WTC11 (cell line): ENCODE measurements around the gene CADM1.

Experiments
- CTCF ChIP-seq: fragments of 200-600 bp; IDR thresholded peaks from 2 replicates; pipeline ENCODE4 v1.8.0; 2022; ENCODE audit warnings: antibody characterized with exemption
- FOXP1 ChIP-seq: sonication (generic); formaldehyde crosslinking; IDR thresholded peaks from 2 replicates; pipeline ENCODE4 v1.8.0; 2022; ENCODE audit warnings: missing genetic modification reagents, mild to moderate bottlenecking, moderate library complexity, borderline replicate concordance
- NR3C1 ChIP-seq: sonication (generic); formaldehyde crosslinking; conservative IDR thresholded peaks from 2 replicates; pipeline ENCODE4 v1.8.1; 2023; ENCODE audit warnings: low read depth, mild to moderate bottlenecking, missing genetic modification reagents
- ZNF232 ChIP-seq: sonication (generic); formaldehyde crosslinking; IDR thresholded peaks from 2 replicates; pipeline ENCODE4 v1.8.0; 2022; ENCODE audit warnings: mild to moderate bottlenecking, missing genetic modification reagents
- TF ChIP-seq, protein P1 (sequence below): sonication (generic); formaldehyde crosslinking; IDR thresholded peaks from 2 replicates; pipeline ENCODE4 v1.8.1; 2022; ENCODE audit warnings: missing genetic modification reagents, borderline replicate concordance

DNA sequence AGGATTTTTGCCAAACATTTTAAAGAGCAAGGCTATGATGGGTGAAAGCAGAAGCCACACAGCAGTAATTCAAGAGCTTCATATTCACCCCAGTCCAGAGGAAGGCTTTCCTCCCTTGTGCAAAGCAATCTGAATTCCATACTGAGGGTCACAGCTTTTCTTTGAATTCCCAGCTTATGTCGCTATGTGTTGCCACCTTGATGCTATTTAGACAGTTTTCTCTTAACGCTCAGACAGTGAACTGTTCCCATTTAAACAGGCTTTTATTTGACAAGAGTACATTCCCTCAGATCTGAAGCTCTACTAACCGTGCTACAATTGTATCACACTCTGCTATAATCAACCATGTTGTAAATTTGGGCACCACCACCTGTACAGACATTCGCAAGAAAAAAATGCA lies 279.7 kb downstream of the CADM1 start:
- TF ChIP-seq FOXP1 (no peak), CTCF (no peak), ZNF232 (CRISPR knock-in tag) (no peak), NR3C1 (CRISPR knock-in tag) (no peak)
- TF ChIP-seq, protein P1, sequence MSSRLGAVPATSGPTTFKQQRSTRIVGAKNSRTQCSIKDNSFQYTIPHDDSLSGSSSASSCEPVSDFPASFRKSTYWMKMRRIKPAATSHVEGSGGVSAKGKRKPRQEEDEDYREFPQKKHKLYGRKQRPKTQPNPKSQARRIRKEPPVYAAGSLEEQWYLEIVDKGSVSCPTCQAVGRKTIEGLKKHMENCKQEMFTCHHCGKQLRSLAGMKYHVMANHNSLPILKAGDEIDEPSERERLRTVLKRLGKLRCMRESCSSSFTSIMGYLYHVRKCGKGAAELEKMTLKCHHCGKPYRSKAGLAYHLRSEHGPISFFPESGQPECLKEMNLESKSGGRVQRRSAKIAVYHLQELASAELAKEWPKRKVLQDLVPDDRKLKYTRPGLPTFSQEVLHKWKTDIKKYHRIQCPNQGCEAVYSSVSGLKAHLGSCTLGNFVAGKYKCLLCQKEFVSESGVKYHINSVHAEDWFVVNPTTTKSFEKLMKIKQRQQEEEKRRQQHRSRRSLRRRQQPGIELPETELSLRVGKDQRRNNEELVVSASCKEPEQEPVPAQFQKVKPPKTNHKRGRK (CRISPR knock-in tag), result no peak
